Sigmoid colon (tissue), 4 donors: Measurements from ENCODE around the gene ZER1.

Experiments used
- POLR2AphosphoS5 ChIP-seq, 4 donors: sonication (generic); formaldehyde crosslinking; IDR thresholded peaks; one replicate each; pipeline ENCODE4 v1.6.1; 2017; ENCODE audit warnings: antibody characterized with exemption in 4 of 4
- TF ChIP-seq, protein P1 (sequence below), 4 experiments: fragments of 450-650 bp in 3 of 4; fragments of 200-600 bp in 1 of 4; IDR thresholded peaks; one replicate each; pipeline ENCODE4 v1.5.1; 2016 to 2019; ENCODE audit warnings: antibody characterized with exemption in 4 of 4, mild to moderate bottlenecking in 3 of 4, moderate library complexity in 2 of 4

DNA sequence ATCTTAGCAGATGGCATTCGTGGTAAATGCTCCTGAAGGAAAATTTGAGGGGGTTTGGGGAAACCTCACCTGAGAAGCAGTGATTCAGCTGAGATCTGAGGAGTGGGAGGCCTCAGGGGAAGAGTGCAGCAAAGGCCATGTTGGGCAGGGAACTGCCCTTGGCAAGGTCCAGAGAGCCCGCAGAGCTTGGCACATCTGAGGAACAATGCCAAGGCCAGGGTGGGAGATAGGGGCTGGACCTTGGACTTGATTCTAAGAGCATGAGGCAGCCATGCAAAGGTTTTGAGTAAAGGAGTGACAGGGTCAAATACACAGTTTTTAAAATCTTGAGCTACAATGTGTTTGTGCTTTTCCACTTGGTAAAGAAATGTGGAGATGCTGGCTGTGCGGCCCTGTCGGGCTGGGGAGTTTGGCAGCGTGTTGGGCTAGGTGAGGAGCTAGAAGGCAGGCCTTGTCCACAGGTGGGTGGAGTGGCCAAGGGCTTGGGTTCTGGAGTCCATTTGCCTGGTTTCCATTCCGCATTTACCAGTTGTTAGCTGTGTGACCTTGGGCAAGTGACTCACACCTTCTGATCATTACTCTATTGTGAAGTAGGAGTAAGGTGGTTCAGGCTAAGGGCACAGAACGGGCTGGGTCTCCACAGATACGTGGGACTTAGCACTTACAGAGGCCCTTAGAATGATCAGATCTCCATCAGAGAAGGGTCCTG is 21.4 kb upstream of the ZER1 start:
- TF ChIP-seq, protein P1, sequence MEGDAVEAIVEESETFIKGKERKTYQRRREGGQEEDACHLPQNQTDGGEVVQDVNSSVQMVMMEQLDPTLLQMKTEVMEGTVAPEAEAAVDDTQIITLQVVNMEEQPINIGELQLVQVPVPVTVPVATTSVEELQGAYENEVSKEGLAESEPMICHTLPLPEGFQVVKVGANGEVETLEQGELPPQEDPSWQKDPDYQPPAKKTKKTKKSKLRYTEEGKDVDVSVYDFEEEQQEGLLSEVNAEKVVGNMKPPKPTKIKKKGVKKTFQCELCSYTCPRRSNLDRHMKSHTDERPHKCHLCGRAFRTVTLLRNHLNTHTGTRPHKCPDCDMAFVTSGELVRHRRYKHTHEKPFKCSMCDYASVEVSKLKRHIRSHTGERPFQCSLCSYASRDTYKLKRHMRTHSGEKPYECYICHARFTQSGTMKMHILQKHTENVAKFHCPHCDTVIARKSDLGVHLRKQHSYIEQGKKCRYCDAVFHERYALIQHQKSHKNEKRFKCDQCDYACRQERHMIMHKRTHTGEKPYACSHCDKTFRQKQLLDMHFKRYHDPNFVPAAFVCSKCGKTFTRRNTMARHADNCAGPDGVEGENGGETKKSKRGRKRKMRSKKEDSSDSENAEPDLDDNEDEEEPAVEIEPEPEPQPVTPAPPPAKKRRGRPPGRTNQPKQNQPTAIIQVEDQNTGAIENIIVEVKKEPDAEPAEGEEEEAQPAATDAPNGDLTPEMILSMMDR (IDR thresholded peaks at IDR 0.05): no peak
- no peak for TF ChIP-seq POLR2AphosphoS5 (IDR thresholded peaks at IDR 0.05)
